DOHH2 (cell line): Measurements from ENCODE around the gene DENND5B.

Source experiments
- H3F3A ChIP-seq: fragments of 200-600 bp; sonication (generic), shearing (Covaris generic); 2 replicates; pipeline ENCODE4 v1.6.0; 2016; ENCODE audit warnings: antibody characterized with exemption, mild to moderate bottlenecking; ENCODE audit not compliant: control insufficient read depth, insufficient read depth
- H3K27ac ChIP-seq: fragments of 200-600 bp; sonication (generic); 2 replicates; pipeline ENCODE4 v1.5.1; 2014; ENCODE audit warnings: low read depth, mild to moderate bottlenecking, low read length, moderate library complexity
- H3K27me3 ChIP-seq: fragments of 200-600 bp; sonication (generic); 2 replicates; pipeline ENCODE4 v1.6.1; 2014; ENCODE audit warnings: mild to moderate bottlenecking, low read length, mixed read lengths; ENCODE audit not compliant: control insufficient read depth
- H3K36me3 ChIP-seq: fragments of 200-600 bp; sonication (generic); 2 replicates; pipeline ENCODE4 v1.6.1; 2014; ENCODE audit warnings: mild to moderate bottlenecking, low read length, moderate library complexity, mixed read lengths; ENCODE audit not compliant: control insufficient read depth
- H3K4me1 ChIP-seq: fragments of 200-600 bp; sonication (generic); 2 replicates; pipeline ENCODE4 v1.6.1; 2014; ENCODE audit warnings: mild to moderate bottlenecking, low read length, mixed read lengths; ENCODE audit not compliant: control insufficient read depth
- H3K4me2 ChIP-seq: fragments of 200-600 bp; sonication (generic); 2 replicates; pipeline ENCODE4 v1.6.0; 2014; ENCODE audit warnings: mild to moderate bottlenecking, low read length, moderate library complexity
- H3K4me3 ChIP-seq: fragments of 200-600 bp; sonication (generic); 2 replicates; pipeline ENCODE4 v1.5.1; 2014; ENCODE audit warnings: mild to moderate bottlenecking, low read length, mixed read lengths
- H3K79me2 ChIP-seq: fragments of 200-600 bp; sonication (generic); 2 replicates; pipeline ENCODE4 v1.6.1; 2014; ENCODE audit warnings: mild to moderate bottlenecking, low read length, mixed read lengths; ENCODE audit not compliant: control insufficient read depth
- H3K9me2 ChIP-seq: fragments of 200-600 bp; sonication (generic); replicated peaks from 2 replicates; pipeline ENCODE4 v1.6.1; 2014; ENCODE audit warnings: mild to moderate bottlenecking, low read length, mixed read lengths; ENCODE audit not compliant: control insufficient read depth
- H3K9me3 ChIP-seq: fragments of 200-600 bp; sonication (generic); 2 replicates; pipeline ENCODE4 v1.6.1; 2014; ENCODE audit warnings: antibody characterized with exemption, low read length, mixed read lengths; ENCODE audit not compliant: control insufficient read depth, insufficient read depth
- H4K20me1 ChIP-seq: fragments of 200-600 bp; sonication (generic); 2 replicates; pipeline ENCODE4 v1.6.0; 2014; ENCODE audit warnings: low read depth, mild to moderate bottlenecking, antibody characterized with exemption, low read length, moderate library complexity; ENCODE audit not compliant: control insufficient read depth, insufficient read depth
- EZH2phosphoT487 ChIP-seq: fragments of 200-600 bp; sonication (generic); IDR thresholded peaks from 2 replicates; pipeline ENCODE4 v1.6.1; 2017; ENCODE audit warnings: borderline replicate concordance, mild to moderate bottlenecking, antibody characterized with exemption, low read length, moderate library complexity, mixed read lengths
- TF ChIP-seq, protein P1 (sequence below): fragments of 200-600 bp; sonication (generic); IDR thresholded peaks from one replicate; pipeline ENCODE4 v1.5.1; 2014; ENCODE audit warnings: antibody characterized with exemption, mild to moderate bottlenecking, low read depth, low read length; ENCODE audit not compliant: poor library complexity, severe bottlenecking

DENND5B gene

DNA sequence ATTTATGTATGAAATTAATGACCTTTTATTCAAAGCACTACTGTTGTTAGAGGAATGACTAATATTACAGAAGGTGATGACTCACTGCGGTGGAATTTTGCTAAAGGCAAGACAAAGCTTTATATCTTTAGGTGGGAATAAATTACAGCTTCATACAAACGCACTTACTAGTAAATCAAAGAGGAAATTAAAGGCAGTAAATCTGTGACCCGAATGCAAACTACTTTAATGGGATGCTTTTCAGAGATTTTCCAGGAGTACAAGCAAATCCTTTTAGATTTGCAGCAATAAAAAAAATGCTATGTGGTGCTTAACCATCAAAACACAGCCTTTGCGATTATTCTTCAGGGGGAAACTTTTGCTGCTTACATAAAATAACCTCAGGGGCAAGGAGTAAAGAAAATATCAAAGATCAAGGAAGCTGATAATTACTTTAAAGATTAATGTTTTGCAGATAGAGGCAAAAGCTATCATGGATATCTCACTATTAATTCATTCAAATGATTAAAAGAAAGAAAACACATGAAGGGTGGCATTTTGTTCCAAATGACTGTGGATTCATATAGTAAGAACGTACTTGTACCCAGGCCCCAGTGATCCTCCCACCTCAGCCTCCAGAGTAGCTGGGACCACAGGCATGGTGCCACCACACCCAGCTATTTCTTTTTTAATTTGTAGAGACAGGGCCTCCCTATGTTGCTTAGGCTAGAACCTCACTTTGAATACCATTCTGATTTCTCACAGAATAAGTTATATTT lies 98.9 kb downstream of the DENND5B start:
- no peaks in the 10 kb centered on the region for H3K27me3 ChIP-seq
- no peaks in the 10 kb centered on the region for H3K9me3 ChIP-seq
- H3K27ac ChIP-seq = no peak overlapping the region
- H3K4me1 ChIP-seq = peaks cover 3% of the 10 kb centered on the region
- TF ChIP-seq, protein P1, sequence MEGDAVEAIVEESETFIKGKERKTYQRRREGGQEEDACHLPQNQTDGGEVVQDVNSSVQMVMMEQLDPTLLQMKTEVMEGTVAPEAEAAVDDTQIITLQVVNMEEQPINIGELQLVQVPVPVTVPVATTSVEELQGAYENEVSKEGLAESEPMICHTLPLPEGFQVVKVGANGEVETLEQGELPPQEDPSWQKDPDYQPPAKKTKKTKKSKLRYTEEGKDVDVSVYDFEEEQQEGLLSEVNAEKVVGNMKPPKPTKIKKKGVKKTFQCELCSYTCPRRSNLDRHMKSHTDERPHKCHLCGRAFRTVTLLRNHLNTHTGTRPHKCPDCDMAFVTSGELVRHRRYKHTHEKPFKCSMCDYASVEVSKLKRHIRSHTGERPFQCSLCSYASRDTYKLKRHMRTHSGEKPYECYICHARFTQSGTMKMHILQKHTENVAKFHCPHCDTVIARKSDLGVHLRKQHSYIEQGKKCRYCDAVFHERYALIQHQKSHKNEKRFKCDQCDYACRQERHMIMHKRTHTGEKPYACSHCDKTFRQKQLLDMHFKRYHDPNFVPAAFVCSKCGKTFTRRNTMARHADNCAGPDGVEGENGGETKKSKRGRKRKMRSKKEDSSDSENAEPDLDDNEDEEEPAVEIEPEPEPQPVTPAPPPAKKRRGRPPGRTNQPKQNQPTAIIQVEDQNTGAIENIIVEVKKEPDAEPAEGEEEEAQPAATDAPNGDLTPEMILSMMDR = no peak
- no peak for TF ChIP-seq EZH2phosphoT487
- peaks cover 16% of the 10 kb centered on the region for H3K36me3 ChIP-seq
- no peaks in the 10 kb centered on the region for H3K9me2 ChIP-seq
- H3K4me3 ChIP-seq = no peak overlapping the region
- no peaks in the 10 kb centered on the region for H3F3A ChIP-seq
- H4K20me1 ChIP-seq = no peaks in the 10 kb centered on the region
- H3K79me2 ChIP-seq = no peaks in the 10 kb centered on the region
- H3K4me2 ChIP-seq = no peak overlapping the region

DNA sequence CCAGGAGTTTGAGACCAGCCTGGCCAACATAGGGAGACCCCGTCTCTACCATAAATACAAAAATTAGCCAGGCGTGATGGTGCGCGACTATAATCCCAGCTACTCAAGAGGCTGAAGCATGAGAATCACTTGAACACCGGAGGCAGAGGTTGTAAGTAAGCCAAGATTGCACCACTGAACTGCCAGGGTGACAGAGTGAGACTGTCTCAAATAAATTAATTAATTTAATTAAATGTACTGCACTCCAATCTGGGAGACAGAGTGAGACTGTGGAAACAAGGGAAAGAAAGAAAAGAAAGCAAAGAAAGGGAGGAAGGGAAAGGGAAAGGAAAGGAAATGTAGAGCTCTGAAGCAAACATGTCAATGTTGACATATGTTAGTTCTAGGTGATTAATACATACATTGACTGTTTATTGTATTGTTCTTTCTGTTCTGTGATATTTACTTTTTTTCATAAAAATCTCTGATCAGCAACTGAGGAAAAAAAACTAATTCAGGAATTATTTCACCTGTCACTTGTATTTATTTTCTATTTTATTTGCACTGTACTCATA lies 99.6 kb downstream of the DENND5B start:
- H3K9me3 ChIP-seq = no peaks in the 10 kb centered on the region
- peaks cover 16% of the 10 kb centered on the region for H3K36me3 ChIP-seq
- no peaks in the 10 kb centered on the region for H4K20me1 ChIP-seq
- no peaks in the 10 kb centered on the region for H3K9me2 ChIP-seq
- no peaks in the 10 kb centered on the region for H3F3A ChIP-seq
- no peak overlapping the region for H3K4me2 ChIP-seq
- H3K27me3 ChIP-seq = no peaks in the 10 kb centered on the region
- no peak overlapping the region for H3K27ac ChIP-seq
- TF ChIP-seq EZH2phosphoT487 = no peak
- TF ChIP-seq, protein P1 = no peak
- no peaks in the 10 kb centered on the region for H3K79me2 ChIP-seq
- H3K4me1 ChIP-seq = no peaks in the 10 kb centered on the region
- no peak overlapping the region for H3K4me3 ChIP-seq

GRCh38 chr12:31488737-31489338 lies 102.1 kb downstream of the DENND5B start:
- Histone ChIP-seq H3F3A (no peaks in the 10 kb centered on the region), H3K27ac (no peak overlapping the region), H3K9me2 (no peaks in the 10 kb centered on the region), H3K4me3 (no peak overlapping the region), H3K27me3 (no peaks in the 10 kb centered on the region), H3K9me3 (no peaks in the 10 kb centered on the region), H3K79me2 (no peaks in the 10 kb centered on the region), H4K20me1 (no peaks in the 10 kb centered on the region), H3K4me1 (no peaks in the 10 kb centered on the region), H3K4me2 (no peak overlapping the region), H3K36me3 (peaks cover 6% of the 10 kb centered on the region; the same call in 1 of the 2 replicates)
- TF ChIP-seq, protein P1 = no peak
- TF ChIP-seq EZH2phosphoT487 = no peak
